Measurements from ENCODE around the gene METTL24. TPM values are rescaled to one million over a fixed set of nuclear protein-coding genes. Genes with fewer than 3 reads are reported as not detected.
"Not testable (repeated sequence)": the region's sequence is repeated elsewhere in the genome, so short reads cannot be mapped to it uniquely, and the experiment has no call there.

METTL24 gene
- total and polyA plus RNA-seq, 2 of the 13 experiments (the other 11 are each of a cell fraction or from before 2014, with no cell fraction given), result not detected

DNA sequence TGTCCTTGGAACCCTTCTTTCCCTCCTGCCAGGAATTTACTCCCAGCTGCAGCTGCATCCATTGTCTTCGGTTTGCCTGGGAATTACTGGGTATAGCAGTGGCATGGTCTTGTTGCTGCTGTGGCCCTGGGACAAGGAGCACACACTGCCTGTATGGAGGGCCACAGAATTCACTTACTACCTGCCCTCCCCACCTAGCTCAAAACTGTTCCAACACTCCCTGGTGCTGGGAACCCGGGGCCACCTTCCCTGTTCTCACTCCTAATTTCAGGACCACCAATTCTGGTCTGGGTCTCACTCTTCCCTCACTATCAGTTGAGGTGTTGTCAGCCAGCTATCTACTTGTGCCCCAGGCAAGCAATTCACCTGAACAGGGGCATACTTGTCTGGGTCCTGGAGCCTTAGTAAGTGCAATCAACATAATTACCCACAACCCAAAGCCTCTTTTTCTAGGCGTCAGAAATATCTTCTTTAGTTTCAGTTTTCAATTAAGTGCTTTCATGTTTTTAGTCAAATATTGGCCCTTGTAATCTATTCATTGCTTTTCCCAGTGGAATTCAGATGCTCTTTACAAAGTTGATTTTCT lies 47.2 kb downstream of the METTL24 start:
- no peak overlapping the region for H2AFZ ChIP-seq (ENCODE audit: low read length)
- POLR2A ChIA-PET, result no interaction called here
- no peaks in the 10 kb centered on the region for H3K79me2 ChIP-seq (ENCODE audit: insufficient read depth, low read length)
- ATAC-seq (no peak), FAIRE-seq (no peak), DNase-seq (ENCODE audit: low spot score) (no peak)
- 29% methylated on average over 3 of the region's 3 CpGs for WGBS (ENCODE audit: low lambda C conversion rate)
- no peaks in the 10 kb centered on the region for H3K36me3 ChIP-seq (replicated peaks in 1 of 2; ENCODE audit: control insufficient read depth in 1 of 2, insufficient read depth in 2 of 2, low read length in 2 of 2)
- no peaks in the 10 kb centered on the region for H3K9me3 ChIP-seq (ENCODE audit: low read length)
- H4K20me1 ChIP-seq (ENCODE audit: insufficient read depth, low read length), result no peaks in the 10 kb centered on the region
- H3K9ac ChIP-seq (ENCODE audit: insufficient read depth, low read depth, low read length), result no peak overlapping the region
- H3K4me1 ChIP-seq (ENCODE audit: insufficient read depth, low read length), result no peaks in the 10 kb centered on the region
- CTCF ChIA-PET (ENCODE audit: low intra/inter-chr PET ratio, low total read pairs), result no interaction called here
- H3K27ac ChIP-seq (ENCODE audit: extremely low read length, insufficient read depth, low read length), result no peak overlapping the region
- TF ChIP-seq ZBTB7B (CRISPR knock-in tag; IDR thresholded peaks at IDR 0.05) (no peak), TCF7L2 (IDR thresholded peaks at IDR 0.05; ENCODE audit: low read depth, low read length) (no peak), JDP2 (CRISPR knock-in tag; IDR thresholded peaks at IDR 0.05; ENCODE audit: borderline replicate concordance) (no peak)
- TF ChIP-seq, protein P1, sequence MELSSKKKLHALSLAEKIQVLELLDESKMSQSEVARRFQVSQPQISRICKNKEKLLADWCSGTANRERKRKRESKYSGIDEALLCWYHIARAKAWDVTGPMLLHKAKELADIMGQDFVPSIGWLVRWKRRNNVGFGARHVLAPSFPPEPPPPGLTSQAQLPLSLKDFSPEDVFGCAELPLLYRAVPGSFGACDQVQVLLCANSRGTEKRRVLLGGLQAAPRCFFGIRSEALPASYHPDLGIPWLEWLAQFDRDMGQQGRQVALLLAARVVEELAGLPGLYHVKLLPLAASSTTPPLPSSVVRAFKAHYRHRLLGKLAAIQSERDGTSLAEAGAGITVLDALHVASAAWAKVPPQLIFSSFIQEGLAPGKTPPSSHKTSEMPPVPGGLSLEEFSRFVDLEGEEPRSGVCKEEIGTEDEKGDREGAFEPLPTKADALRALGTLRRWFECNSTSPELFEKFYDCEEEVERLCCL (CRISPR knock-in tag; IDR thresholded peaks at IDR 0.05; ENCODE audit: borderline replicate concordance), result no peak
- no TSS peak for BruUV-seq (replicated peaks)
- no peaks in the 10 kb centered on the region; a peak in 1 of 5 replicates for H3K27me3 ChIP-seq (ENCODE audit: control insufficient read depth in 1 of 2, insufficient read depth in 2 of 2, low read length in 2 of 2)
- in situ Hi-C loops (cut with HindIII; ENCODE audit: extremely low pct_ligation_motif_present, low pct_unique_long_range_greater_than_20kb) (no loop called here), intact Hi-C loops (cut with micrococcal nuclease; ENCODE audit: unreplicated experiment) (no loop called here)
- no peak overlapping the region for H3K4me2 ChIP-seq (ENCODE audit: low read depth, low read length)
- H3K4me3 ChIP-seq (replicated peaks in 1 of 3; ENCODE audit: insufficient read depth in 1 of 3, low read depth in 2 of 3, low read length in 3 of 3), result no peak overlapping the region

DNA sequence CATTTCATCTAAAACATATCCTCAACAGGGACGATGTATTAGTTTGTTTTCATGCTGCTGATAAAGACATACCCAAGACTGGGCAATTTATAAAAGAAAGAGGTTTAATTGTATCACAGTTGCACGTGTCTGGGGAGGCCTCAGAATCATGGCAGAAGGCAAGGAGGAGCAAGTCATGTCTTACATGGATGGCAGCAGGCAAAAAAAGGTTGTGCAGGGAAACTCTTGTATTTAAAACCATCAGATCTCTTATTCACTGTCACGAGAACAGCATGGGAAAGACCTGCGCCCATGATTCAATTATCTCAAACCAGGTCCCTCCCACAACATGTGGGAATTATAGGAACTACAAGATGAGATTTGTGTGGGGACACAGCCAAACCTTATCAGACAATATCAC lies 48.7 kb downstream of the METTL24 start:
- H3K36me3 ChIP-seq (replicated peaks in 1 of 2; ENCODE audit: control insufficient read depth in 1 of 2, insufficient read depth in 2 of 2, low read length in 2 of 2); in situ Hi-C loops (cut with HindIII; ENCODE audit: extremely low pct_ligation_motif_present, low pct_unique_long_range_greater_than_20kb); intact Hi-C loops (cut with micrococcal nuclease; ENCODE audit: unreplicated experiment); H3K4me3 ChIP-seq (replicated peaks in 1 of 3; ENCODE audit: insufficient read depth in 1 of 3, low read depth in 2 of 3, low read length in 3 of 3); H3K27ac ChIP-seq (ENCODE audit: extremely low read length, insufficient read depth, low read length); CTCF ChIA-PET (ENCODE audit: low intra/inter-chr PET ratio, low total read pairs); H3K4me2 ChIP-seq (ENCODE audit: low read depth, low read length); H3K4me1 ChIP-seq (ENCODE audit: insufficient read depth, low read length); H3K9ac ChIP-seq (ENCODE audit: insufficient read depth, low read depth, low read length); ATAC-seq; POLR2A ChIA-PET; H2AFZ ChIP-seq (ENCODE audit: low read length); H3K9me3 ChIP-seq (ENCODE audit: low read length); DNase-seq (ENCODE audit: low spot score); H4K20me1 ChIP-seq (ENCODE audit: insufficient read depth, low read length); BruUV-seq (replicated peaks); FAIRE-seq; H3K79me2 ChIP-seq (ENCODE audit: insufficient read depth, low read length); H3K27me3 ChIP-seq (ENCODE audit: control insufficient read depth in 1 of 2, insufficient read depth in 2 of 2, low read length in 2 of 2): not testable (repeated sequence)
- WGBS (ENCODE audit: low lambda C conversion rate), result 12% methylated on average over 4 of the region's 4 CpGs

Measured in HepG2 (cell line).